Neural cell (in vitro differentiated cells): ENCODE results near the gene RCAN3.

Experiments
- CTCF ChIP-seq: fragments of 450-650 bp; IDR thresholded peaks from 2 replicates; pipeline ENCODE4 v1.5.1; 2014; ENCODE audit warnings: antibody characterized with exemption, mild to moderate bottlenecking, moderate library complexity; ENCODE audit not compliant: poor library complexity, severe bottlenecking
- EP300 ChIP-seq: fragments of 450-650 bp; conservative IDR thresholded peaks from 2 replicates; pipeline ENCODE4 v1.6.1; 2014; ENCODE audit warnings: antibody characterized with exemption, mild to moderate bottlenecking, moderate library complexity; ENCODE audit not compliant: poor library complexity, severe bottlenecking
- EZH2 ChIP-seq: fragments of 200-600, 300-800 bp; shearing (Covaris generic), sonication (generic); IDR thresholded peaks from 2 replicates; pipeline ENCODE4 v1.6.1; 2014; ENCODE audit warnings: antibody characterized with exemption, low read length, borderline replicate concordance, mild to moderate bottlenecking; ENCODE audit not compliant: insufficient read depth, poor library complexity, severe bottlenecking
- MXI1 ChIP-seq: fragments of 450-650 bp; conservative IDR thresholded peaks from 2 replicates; pipeline ENCODE4 v1.6.1; 2014; ENCODE audit warnings: antibody characterized with exemption, mild to moderate bottlenecking; ENCODE audit not compliant: poor library complexity, severe bottlenecking
- POLR2AphosphoS5 ChIP-seq: IDR thresholded peaks from 2 replicates; pipeline ENCODE4 v1.6.1; 2012
- RAD21 ChIP-seq: fragments of 450-650 bp; conservative IDR thresholded peaks from 2 replicates; pipeline ENCODE4 v1.6.1; 2014; ENCODE audit warnings: antibody characterized with exemption, mild to moderate bottlenecking, moderate library complexity
- TAF1 ChIP-seq: IDR thresholded peaks from 2 replicates; pipeline ENCODE4 v1.6.1; 2012; ENCODE audit warnings: low read depth

- TF ChIP-seq MXI1 = no peak
- TF ChIP-seq CTCF = peak; percentile 40
- TF ChIP-seq RAD21 = peak; percentile 20
- no peak for TF ChIP-seq EP300
- no peak for TF ChIP-seq EZH2
- TF ChIP-seq TAF1 = no peak
- no peak for TF ChIP-seq POLR2AphosphoS5
Measured at GRCh38 chr1:24541711-24542346, 39.2 kb downstream of the RCAN3 start.
